Renal pelvis (tissue), 4 donors: ENCODE data around the gene MACO1. TPM values are rescaled to one million over a fixed set of nuclear protein-coding genes. Genes with fewer than 3 reads are reported as not detected.
"Not testable (repeated sequence)": the region's sequence is repeated elsewhere in the genome, so short reads cannot be mapped to it uniquely, and the experiment has no call there.

Experiments used
- DNase-seq: peaks from one replicate; pipeline ENCODE4 v3.0.0-alpha.2; 2013
- polyA plus RNA-seq, 3 donors: library from polyadenylated mRNA; unstranded; fragments of 120-200 nt; gene quantifications; one replicate each; pipeline ENCODE4 v1.2.1, GENCODE V29; 2013; ENCODE audit not compliant: insufficient read length in 3 of 3

MACO1 gene
- polyA plus RNA-seq, 3 donors, result 24.3 to 28.3 (median 25.0) TPM

GRCh38 chr1:25419339-25419738, 11.4 kb upstream of the MACO1 start:
- DNase-seq, result not testable (repeated sequence)

GRCh38 chr1:25420715-25421114, 10.0 kb upstream of the MACO1 start, which contains the start of gene RHCE:
TSS of gene RHCE (minus strand) at chr1:25420825. CDS start at chr1:25420786, 39 bp downstream.
- DNase-seq, result not testable (repeated sequence)

GRCh38 chr1:25423206-25423605, 7.5 kb upstream of the MACO1 start:
- not testable (repeated sequence) for DNase-seq

DNA sequence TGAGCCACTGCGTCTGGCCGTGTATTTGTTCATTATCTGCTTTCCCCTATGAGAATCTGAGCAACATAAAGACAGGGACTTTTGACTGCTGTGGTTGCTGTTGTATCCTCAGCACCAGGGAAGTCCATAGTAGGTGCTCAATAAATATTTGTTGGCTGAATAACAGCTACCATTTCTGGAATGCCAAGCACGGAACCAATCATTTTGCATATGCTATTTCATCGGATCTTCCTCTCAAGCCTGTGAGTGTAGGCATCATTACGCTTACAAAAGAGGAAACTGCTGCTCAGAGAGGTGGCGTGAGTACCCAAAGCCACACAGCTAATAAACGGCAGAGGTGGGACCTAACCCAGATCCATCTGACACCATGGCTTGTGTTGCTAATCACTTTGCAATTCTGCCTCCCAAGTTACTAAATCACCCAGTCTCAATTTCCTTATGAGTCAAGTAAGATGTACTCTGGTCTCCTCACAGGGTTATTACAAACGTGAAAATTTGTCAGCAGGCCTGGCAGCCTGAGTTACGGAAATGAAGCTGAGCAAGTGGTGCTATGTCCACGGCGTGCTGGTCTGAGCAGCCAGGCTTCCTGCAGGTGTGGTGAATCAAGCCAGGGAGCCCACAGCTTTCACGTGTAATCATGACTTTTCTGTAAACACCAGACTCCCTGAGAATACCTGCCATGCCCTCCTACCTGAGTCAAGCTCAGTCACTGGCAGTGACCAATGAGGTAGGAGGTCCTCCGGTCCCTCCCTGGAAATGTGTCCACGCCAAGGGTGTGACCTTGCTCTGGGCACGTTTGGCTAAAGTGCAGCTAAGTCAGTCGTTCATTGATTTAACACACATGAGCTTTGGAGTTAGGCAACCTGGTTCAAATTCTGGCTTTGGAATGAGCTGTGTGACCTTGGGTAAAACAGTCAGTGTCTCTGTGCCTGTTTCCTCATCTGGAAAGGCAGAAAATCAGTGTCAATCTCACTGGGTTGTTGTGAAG, 5.3 kb upstream of the MACO1 start:
- no peak for DNase-seq

DNA sequence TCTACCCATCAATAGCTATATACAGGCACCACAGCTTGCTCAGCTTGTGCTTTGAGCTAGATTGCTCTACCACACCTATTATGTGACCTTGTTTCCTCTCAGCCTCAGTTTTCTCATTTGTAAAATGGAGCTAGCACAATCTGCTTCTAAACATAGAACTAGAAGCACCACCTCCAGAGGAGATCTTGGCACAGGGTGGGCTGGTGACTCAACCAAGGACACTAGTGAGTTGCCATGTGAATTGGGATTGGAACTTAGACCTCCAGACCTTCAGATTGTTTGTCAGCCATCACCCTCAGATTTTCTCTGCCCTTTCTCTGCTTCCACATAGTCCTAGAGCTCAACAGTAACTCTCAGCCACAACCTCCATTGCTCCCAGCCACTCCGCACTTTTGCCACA, 3.0 kb upstream of the MACO1 start:
- no peak for DNase-seq

DNA sequence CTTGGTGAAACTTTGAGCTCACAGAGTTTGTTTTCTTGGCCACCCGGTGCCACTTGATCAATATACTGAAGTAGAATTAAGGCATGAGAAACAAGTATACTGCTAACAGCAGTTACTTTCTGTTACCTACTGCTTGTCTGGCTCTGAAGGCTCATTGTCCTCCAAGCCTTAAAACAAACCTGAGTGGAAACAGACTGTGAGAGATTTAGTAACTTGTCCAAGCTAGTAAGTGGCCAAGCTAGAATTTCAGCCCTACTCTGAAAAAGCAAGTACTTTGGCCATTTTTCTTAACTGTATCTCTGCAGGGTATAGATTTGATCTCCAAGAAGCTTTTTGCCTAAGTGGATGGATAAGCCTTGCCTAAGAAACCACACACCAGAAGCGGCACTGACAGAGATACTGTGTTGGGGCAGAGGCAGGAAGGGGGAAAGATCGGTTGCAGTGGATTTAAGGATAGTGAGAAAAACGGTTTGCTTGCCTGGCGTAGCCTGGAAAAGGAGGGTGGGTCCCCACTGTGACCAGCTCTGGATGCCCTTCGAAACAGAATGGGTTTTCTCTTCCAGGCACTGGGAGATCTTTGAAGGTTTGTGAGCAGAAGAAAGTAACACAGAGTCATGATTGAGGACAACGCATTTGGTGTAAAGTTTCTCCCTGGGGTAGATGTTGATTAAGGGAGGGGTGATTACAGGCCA, 2.1 kb upstream of the MACO1 start:
- no peak for DNase-seq

- DNase-seq, result no peak
These were observed 527 bp downstream of the MACO1 start for GRCh38 chr1:25430967-25431881.

GRCh38 chr1:25431955-25432719, 1.4 kb downstream of the MACO1 start:
- DNase-seq, result no peak

DNA sequence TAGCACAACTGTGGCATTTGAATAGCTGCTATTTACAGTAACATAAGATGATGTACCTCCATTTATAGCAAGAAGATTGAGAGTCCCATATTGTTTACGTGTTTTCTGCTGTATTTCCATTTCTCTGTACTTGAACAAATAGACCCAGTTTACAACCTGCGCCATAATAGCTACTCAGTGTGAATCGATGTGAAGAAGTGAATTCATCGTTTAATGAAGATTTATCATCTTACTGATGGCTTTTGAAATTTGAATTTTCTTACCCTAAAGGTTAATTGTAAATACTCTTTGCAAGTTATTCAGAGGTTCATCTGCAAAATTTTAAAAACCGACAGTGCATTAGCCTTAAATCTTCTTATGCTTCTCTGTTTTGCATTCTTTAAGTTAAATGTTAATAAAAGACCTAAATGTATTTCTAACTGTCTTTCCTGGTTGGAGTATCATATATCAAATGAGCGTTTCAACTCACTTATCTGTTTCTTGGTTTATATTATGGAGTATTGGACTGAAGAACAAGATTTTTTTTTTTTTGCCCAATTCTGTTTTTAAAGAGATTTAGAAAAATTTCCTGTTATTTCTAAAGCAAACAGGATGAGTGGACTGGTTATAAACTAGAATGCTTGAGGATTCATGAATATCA, 2.2 kb downstream of the MACO1 start:
- no peak for DNase-seq

DNA sequence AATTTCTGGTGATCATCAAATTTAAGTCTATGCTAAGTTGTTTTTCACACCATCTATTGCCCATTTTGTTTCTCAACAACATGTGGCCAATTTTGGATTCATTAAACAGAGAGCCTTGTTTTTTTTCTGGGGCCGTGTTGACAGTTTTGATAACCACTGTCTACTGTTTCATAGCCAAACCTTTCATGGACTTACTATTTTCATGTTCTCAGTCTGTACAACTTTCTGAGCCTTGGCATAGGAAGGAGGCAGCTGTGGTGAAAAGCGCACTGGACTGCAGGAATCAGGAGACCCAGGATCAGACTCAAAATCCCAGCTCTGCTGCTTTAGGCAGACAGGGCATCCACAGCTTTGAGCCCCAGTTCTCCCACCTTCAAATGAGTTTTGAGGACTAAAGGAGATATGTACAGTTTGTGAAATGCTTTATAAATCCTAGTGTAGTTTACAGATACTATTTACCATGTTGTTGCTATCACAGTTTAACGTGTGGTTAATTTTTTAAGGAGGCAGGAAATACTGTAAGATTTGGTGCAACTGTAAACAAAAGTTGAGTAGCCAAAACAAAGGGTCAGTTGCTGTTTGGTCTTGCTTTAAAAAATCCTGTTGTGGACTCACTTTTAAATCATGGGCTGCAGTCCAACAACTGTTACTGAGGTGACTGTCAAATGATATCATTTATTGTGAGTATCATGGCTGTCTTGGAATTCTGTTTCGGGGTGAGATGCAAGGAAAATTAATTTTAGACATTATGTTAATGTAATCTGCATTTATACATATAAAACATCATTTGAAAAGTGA, 2.9 kb downstream of the MACO1 start:
- no peak for DNase-seq

- DNase-seq, result no peak
These were observed 4.9 kb downstream of the MACO1 start for GRCh38 chr1:25435397-25436108.

DNA sequence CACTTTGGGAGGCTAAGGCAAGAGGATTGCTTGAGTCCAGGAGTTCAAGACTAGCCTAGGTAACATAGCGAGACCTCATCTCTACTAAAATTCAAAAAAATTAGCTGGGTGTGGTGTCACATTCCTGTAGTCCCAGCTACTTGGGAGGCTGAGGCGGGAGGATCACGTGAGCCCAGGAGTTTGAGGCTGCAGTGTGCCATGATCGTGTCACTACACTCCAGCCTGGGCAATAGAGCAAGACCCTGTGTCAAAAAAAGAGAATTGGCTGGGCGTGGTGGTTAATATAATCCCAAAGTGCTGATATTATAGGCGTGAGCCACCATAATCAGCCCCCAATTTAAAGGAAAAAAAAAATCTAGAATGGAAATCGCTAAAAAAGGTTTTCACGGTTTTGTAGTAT, 7.0 kb downstream of the MACO1 start:
- DNase-seq, result no peak

DNA sequence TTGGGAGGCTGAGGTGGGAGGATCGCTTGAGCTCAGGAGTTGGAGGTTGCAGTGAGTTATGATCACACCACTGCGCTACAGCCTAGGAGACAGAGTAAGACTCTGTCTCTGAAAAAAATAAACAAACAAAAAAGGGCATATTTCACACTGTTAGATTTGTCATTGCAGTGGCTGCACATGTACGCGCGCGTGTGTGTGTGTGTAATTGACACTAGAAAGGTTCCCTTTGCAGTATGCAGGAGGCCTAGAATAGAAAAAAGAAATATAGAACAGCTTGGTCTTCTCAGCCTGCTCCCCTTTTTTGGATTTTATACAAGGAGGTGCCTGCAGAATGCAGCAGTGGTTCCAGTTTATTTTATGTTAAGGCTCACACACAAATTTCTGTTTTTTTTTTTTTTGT, 8.6 kb downstream of the MACO1 start:
- DNase-seq, result no peak

GRCh38 chr1:25442178-25442577, 11.5 kb downstream of the MACO1 start:
- no peak for DNase-seq

DNA sequence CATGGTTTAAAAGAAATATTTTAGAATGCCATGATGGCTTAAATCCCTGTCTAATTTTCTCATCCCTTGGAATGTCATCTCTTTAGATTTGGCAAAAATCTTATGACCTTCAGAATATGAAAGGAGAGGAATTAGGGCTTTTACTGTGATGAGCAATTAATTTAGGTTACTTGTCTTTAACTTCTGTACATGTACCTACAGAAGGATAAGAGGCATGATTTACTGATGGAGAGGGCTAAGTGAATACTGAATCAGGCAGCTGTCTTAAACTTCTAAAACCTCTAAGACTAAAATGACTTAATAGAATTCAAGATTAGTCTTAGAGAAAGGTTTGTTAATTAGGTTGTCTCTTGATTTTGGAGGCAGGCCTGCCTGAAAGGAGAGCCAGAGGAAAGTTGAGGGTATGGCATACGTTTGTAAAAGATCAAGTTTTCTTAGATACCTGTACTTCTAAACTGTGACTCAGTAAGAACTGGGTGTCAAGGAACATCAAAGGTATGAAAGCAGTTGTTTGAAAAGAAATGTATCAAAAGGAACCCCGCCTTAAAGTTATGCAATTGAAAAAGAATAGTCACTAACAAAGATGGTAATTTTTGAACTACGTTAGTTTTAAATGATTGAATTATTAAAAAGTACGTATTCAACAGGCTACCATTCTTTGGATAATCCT, 12.5 kb downstream of the MACO1 start:
- DNase-seq, result no peak

- DNase-seq, result not testable (repeated sequence)
These were observed 13.9 kb downstream of the MACO1 start for GRCh38 chr1:25444604-25445003.

- DNase-seq, result no peak
These were observed 15.4 kb downstream of the MACO1 start for GRCh38 chr1:25445993-25446538.

DNA sequence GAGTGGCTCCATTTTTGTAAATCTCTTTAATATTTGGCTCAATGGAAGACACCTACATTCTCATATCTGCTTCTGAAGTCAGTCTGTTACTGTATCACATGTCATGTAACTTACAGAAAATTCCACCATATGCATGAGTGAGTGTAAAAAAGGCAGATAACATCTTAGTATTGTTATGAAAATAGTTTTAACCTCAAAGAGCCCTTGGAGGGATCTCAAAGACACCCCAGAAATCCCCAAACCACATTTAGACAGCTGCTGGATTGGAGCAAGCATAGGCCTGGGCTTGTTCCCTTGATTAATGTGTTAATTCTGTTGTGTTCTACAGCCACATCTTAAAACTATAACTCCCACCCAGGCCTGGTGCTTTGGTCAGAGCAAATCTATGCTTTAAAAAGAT, 16.9 kb downstream of the MACO1 start:
- no peak for DNase-seq
